Stimulated activated CD4-positive, alpha-beta T cell treated with anti-CD3 and anti-CD28 coated beads, Interleukin-12 subunit alpha, Interleukin-12 subunit beta, amount 100 ng/mL, for 48 hours (primary cell): Measurements from ENCODE around the gene AQP12B.
"Not testable (repeated sequence)": the region's sequence is repeated elsewhere in the genome, so short reads cannot be mapped to it uniquely, and the experiment has no call there.

Experiments
- DNase-seq, 3 donors: peaks; one replicate each; pipeline ENCODE4 v3.0.0-alpha.2; 2020; ENCODE audit warnings: low read depth in 2 of 3, low spot score in 1 of 3

The AQP12B gene

GRCh38 chr2:240683980-240684728, 1.5 kb upstream of the AQP12B start:
- DNase-seq, result not testable (repeated sequence)

DNA sequence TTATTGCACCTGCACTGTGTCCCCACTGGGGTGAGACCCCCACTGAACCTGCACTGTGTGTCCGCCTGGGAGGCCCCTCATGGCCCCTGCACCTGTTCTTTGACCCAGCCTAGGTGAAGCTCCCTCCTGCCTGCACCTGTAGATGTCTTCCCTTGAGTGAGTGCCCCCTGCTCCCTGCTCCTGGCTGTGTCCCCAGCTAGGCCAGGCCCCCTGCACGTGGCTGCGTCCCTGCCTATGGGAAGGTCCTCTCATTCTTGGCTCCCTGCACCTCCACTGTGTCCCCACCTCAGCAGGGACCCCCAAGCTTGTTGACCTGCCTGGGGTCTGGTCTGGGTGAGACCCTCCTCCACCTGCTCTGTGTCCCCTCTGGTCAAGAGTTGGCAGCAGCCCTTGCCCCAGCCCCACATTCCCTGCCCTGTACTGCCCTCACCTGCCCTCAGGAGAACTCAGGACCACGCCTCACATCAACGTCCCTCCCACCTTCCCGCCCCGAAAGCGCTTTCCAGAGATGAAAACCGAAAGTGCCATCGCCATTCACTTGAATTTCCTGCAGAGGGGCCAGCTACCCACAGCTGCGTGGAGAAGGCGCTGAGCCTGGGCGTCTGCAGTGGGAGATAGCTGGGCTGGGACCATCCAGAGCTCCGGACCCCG, 769 bp upstream of the AQP12B start:
- DNase-seq, result not testable (repeated sequence)

GRCh38 chr2:240680185-240680584, 2.5 kb downstream of the AQP12B start:
- not testable (repeated sequence) for DNase-seq

- DNase-seq, result not testable (repeated sequence)
Observed at GRCh38 chr2:240678909-240679308, 3.8 kb downstream of the AQP12B start.

DNA sequence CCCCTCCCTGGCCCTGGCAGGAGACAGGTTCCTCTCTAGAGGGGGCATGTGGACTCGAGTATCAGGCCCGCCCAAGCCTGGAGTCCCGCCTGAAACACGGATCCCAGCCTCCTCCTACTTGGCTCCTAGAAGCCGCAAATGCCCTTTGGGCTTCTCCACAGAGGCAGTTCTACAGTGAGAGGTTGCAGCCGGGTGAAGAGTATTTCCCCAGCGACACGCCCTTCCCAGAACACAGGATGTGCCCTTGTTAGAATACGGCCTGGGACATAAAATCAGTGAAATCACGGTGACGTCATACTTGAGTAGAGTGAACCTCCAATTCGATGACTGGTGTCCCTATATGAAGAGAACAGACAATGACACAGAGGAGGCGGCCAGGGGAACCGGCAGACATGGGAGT, 4.6 kb downstream of the AQP12B start:
- not testable (repeated sequence) for DNase-seq

GRCh38 chr2:240675345-240675744, 7.3 kb downstream of the AQP12B start:
- not testable (repeated sequence) for DNase-seq

DNA sequence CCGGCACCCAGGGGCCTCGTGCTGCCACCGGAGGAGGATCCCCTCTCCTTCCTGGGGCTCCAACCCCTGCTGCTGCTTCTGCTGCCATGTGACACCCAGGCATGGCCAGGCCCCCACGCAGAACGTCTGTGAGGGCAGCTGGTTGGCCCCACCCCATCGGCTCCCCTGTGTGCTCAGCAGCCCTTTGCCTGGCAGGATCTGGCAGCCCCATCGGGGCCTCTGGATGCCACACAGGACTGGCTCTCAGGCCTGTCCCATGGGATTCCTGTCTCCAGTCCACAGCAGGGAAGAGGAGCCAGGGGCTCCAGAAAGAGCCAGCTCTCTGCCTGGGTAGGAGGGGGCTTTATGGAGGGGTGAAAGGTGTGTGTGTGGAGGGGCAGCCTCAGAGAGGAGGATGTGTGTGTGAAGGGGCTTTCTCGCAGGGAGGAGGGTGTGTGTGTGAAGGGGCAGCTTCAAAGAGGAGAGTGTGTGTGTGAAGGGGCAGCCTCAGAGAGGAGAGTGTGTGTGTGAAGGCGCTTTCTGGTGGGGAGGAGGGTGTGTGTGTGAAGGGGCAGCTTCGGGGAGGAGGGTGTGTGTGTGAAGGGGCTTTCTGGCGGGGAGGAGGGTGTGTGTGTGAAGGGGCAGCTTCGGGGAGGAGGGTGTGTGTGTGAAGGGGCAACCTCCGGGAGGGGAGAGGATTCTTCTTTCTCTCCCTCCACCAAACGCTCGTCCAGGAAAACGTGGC, 8.1 kb downstream of the AQP12B start:
- not testable (repeated sequence) for DNase-seq

DNA sequence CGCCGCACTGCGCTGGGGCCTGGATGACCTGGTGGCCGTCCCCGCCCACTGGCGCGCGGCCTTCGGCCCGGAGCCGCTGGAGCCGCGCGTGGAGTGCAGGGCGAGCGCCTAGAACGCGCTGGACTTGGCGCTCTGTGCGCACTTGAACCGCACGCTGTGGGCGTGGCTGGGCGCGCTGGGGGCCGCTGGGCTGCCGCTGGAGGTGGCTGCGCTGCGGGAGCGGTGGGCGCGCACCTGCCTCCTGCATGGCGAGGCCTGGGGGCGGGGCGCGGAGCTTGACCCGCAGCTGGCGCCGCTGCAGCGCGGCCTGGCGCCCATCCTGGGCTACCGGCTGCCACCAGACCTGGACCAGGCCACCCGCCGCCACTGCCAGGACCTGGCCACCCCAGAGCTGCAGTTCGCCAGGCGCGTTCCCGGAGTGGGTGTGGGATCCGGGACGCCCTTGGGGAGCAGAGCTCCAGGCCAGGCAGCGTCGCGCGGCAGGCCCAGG, 9.9 kb downstream of the AQP12B start:
- DNase-seq, result no peak

DNA sequence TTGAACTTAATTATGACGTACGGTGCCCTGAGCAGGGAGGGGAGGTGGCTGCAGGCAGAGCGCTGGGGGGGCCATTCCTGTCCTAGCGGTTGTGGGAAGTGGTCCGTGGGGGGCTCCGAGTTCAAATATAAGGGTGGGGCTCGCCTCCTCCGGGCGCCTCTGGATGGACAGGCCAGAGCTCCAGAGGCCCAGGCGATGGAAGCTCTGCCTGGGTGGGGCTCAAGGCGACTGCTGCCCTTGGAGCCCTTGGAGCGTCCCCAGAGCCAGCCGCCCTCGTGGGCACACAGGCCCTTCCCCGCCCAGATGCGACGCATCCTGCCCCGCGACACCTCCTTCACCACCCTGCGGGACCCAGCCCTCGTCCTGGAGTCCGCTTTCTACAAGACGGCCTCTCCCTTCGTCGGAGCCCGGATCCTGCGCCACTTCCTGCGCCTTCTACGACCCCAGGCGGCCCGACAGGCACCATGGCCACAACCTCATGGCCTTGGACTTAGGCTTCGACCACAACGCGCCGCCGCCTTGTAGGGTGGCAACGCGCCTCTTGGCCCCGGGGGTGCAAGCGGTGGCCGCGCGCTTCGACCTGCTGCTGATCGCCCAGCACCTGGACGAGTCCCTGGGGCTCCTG, 10.5 kb downstream of the AQP12B start:
- DNase-seq, result no peak

- no peak for DNase-seq
Observed at GRCh38 chr2:240670950-240671349, 11.7 kb downstream of the AQP12B start.

DNA sequence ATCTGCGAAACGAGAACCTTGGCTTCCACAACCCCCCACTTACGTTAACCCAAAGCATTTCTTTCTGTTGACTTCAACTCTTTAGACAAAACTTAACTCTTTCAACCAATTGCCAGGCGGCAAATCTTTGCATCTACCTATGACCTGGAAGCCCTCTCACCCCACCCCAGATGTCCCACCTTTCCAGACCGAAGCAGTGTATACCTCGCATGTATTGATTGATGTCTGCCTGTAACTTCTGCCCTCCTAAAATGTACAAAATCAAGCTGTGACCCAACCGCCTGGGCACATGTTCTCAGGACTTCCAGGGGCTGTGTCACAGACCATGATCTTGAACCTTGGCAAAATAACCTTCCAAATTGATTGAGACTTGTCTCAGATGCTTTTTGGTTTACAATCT, 12.3 kb downstream of the AQP12B start:
- no peak for DNase-seq

GRCh38 chr2:240664622-240665021, 18.1 kb downstream of the AQP12B start:
- DNase-seq, result no peak

- no peak for DNase-seq
Observed at GRCh38 chr2:240663546-240664190, 19.0 kb downstream of the AQP12B start.

DNA sequence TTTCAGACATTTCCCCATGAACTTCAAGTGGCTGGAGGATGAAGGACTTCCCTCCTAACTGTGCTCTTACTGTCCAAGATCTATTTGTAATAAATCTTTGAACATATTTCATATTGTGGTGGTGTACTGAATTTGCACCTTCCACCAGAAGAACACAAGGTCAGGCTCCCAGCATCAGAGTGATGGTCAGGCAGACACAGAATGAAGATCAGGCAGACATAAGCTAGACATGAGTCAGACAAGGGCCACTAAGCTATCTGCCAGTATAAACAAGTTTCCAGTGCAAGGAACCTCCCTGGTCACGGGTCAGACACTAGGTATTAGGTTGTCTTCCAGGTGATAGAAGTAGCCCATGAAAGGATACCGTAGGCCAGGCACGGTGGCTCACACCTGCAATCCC, 20.0 kb downstream of the AQP12B start:
- no peak for DNase-seq

DNA sequence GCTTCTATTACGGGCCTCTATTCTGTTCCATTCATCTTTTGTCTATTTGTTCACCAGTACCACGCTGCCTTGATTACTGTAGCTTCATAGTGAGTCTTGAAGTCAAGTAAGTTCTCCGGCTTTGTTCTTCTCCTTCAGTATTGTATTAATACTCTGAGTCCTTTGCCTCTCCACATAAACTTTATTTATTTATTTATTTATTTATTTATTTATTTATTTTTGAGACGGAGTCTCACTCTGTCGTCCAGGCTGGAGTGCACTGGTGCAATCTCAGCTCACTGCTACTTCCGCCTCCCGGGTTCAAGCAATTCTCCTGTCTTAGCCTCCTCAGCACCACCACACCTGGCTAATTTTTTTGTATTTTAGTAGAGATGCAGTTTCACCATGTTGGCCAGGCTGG, 22.8 kb downstream of the AQP12B start:
- DNase-seq, result not testable (repeated sequence)

DNA sequence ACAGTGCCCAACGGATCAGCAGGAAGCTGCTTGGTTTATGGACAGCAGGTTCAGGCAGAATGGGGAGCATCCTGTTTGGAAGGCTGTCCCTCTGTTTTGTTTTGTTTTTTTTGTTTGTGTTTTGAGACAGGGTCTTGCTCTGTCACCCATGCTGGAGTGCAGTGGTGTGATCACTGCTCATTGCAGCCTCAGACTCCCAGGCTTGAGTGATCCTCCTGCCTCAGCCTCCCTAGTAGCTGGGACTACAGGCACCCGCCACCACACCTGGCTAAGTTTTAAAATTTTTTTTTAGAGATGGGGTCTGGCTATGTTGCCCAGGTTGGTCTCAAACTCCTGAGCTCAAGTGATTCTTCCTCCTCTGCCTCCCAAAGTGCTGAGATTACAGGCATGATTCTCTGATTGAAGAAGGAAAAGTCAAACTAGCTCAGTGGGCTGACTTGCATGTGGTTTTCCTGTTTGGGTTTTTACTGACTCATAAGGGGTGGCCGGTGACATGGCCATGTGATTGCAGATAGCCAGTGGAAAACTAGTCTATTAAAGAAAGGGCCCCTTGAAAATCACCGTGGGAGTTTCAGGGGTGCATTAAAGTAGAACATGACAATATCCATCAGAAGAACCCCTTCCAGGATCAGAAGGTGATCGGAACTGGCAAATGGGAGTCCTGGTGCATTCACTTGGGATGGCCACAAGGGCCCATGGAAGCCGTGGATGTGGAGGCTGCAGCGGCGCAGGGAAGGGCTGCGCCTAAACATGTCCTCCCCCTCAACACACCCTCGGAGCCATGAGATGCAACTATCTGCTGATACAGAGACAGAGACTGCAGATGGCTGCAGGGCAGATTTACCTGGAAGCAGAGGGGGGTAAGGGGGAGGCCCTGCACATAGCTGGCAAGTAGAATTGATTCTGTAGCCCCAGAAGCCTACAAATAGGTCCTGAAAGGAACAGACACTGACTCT, 26.5 kb downstream of the AQP12B start:
- DNase-seq, result no peak

DNA sequence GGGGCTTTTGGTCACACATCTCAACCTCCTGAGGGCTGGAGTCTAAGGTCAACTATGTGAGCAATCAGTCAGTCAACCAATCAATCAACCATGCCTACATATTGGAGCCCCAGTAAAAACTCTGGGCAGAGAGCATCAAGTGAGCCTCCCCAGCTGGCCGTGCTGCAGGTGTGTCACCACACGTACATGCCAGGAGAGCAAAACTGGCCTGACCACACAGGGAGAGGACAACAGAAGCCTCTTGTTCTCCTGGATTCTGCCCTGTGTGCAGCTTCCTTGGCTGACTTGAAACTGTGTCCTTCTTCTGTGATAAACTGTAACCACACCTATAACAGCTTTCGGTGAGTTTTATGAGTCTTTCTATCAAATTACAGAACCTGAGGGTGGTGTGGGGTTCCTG, 31.5 kb downstream of the AQP12B start:
- DNase-seq, result no peak

GRCh38 chr2:240650254-240650965, 32.3 kb downstream of the AQP12B start:
- no peak for DNase-seq

- DNase-seq, result no peak
Observed at GRCh38 chr2:240649331-240649730, 33.4 kb downstream of the AQP12B start.
